ENCODE measurements around the gene NCLN. TPM values are rescaled to one million over a fixed set of nuclear protein-coding genes. Genes with fewer than 3 reads are reported as not detected.
"Not testable (repeated sequence)": the region's sequence is repeated elsewhere in the genome, so short reads cannot be mapped to it uniquely, and the experiment has no call there.

The NCLN gene
- total RNA-seq, 1 donor from 2014 or later = 44.9 TPM

- no peak for DNase-seq (ENCODE audit: low spot score)
Measured at GRCh38 chr19:3198901-3199700, 13.4 kb downstream of the NCLN start.

GRCh38 chr19:3201072-3201700, 15.5 kb downstream of the NCLN start:
- no peak for DNase-seq (ENCODE audit: low spot score)

- no peak for DNase-seq (ENCODE audit: low spot score)
Measured at GRCh38 chr19:3201911-3202310, 16.2 kb downstream of the NCLN start.

- DNase-seq (ENCODE audit: low spot score) = no peak
Measured at GRCh38 chr19:3202346-3202745, 16.6 kb downstream of the NCLN start.

GRCh38 chr19:3202895-3203294, 17.2 kb downstream of the NCLN start:
- DNase-seq (ENCODE audit: low spot score) = not testable (repeated sequence)

- no peak for DNase-seq (ENCODE audit: low spot score)
Measured at GRCh38 chr19:3203805-3204645, 18.3 kb downstream of the NCLN start.

- no peak for DNase-seq (ENCODE audit: low spot score)
Measured at GRCh38 chr19:3204646-3205275, 19.0 kb downstream of the NCLN start.

GRCh38 chr19:3206216-3206953, 20.7 kb downstream of the NCLN start:
- DNase-seq (ENCODE audit: low spot score) = no peak

GRCh38 chr19:3207461-3208242, 21.9 kb downstream of the NCLN start:
- DNase-seq (ENCODE audit: low spot score) = no peak

GRCh38 chr19:3208317-3209207, 22.8 kb downstream of the NCLN start:
- no peak for DNase-seq (ENCODE audit: low spot score)

GRCh38 chr19:3210347-3211017, 24.8 kb downstream of the NCLN start:
- peak; percentile 38 for DNase-seq (ENCODE audit: low spot score)

- DNase-seq (ENCODE audit: low spot score) = no peak
Measured at GRCh38 chr19:3211191-3211590, 25.5 kb downstream of the NCLN start.

- DNase-seq (ENCODE audit: low spot score) = no peak
Measured at GRCh38 chr19:3213159-3213558, 27.4 kb downstream of the NCLN start.

GRCh38 chr19:3216874-3217273, 31.1 kb downstream of the NCLN start:
- no peak for DNase-seq (ENCODE audit: low spot score)

GRCh38 chr19:3220576-3220975, 34.8 kb downstream of the NCLN start:
- DNase-seq (ENCODE audit: low spot score) = no peak

- not testable (repeated sequence) for DNase-seq (ENCODE audit: low spot score)
Measured at GRCh38 chr19:3221576-3221975, 35.8 kb downstream of the NCLN start.

- DNase-seq (ENCODE audit: low spot score) = no peak
Measured at GRCh38 chr19:3222709-3223108, 37.0 kb downstream of the NCLN start.

- no peak for DNase-seq (ENCODE audit: low spot score)
Measured at GRCh38 chr19:3224346-3225168, 38.8 kb downstream of the NCLN start, which contains the start of gene CELF5. CELF5 (plus strand) TSS chr19:3224661; CDS start chr19:3224740, 79 bp downstream.

Measured in mucosa of gallbladder (tissue), 1 donor.